ENCODE data around the gene NR3C2. TPM values are rescaled to one million over a fixed set of nuclear protein-coding genes. Genes with fewer than 3 reads are reported as not detected.

NR3C2 gene
- total and polyA plus RNA-seq, 10 of the 15 experiments (the other 5 are each of a cell fraction or from before 2014, with no cell fraction given): 0.05 to 0.11 (median 0.08) TPM; not detected in 4

DNA sequence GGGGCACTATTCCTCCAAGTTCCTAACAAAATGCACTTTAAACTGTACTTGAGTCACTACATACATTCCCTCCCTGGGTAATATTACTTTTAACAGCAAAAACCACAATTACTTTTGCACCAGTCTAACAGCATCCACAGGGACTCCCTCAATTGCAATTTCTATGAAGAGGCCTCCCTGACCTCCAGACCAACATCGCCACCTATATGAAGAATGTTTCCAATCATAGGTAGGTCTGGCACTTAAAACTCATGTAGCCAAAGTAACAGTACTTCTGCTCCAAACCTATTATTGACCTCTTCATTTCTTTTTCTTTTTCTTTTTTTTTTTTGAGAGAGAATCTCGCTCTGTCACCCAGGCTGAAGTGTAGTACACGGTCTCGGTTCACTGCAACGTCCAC lies 15.6 kb downstream of the NR3C2 start:
- TF ChIP-seq STAT1 (conservative IDR thresholded peaks at IDR 0.05) (no peak), KDM1A (IDR thresholded peaks at IDR 0.05; ENCODE audit: borderline replicate concordance) (no peak), SUZ12 (IDR thresholded peaks at IDR 0.05; ENCODE audit: unreplicated experiment) (no peak), POLR2AphosphoS5 (IDR thresholded peaks at IDR 0.05; ENCODE audit: low read length) (no peak), WRNIP1 (IDR thresholded peaks at IDR 0.05; ENCODE audit: borderline replicate concordance, low read depth, low read length) (no peak), RAD51 (IDR thresholded peaks at IDR 0.05) (no peak), CHD2 (IDR thresholded peaks at IDR 0.05; ENCODE audit: borderline replicate concordance, low read depth, low read length) (no peak), SIN3A (IDR thresholded peaks at IDR 0.05; ENCODE audit: low read depth, low read length) (no peak), RBBP5 (conservative IDR thresholded peaks at IDR 0.05) (no peak), CREM (IDR thresholded peaks at IDR 0.05; ENCODE audit: low read depth) (no peak), HDAC6 (IDR thresholded peaks at IDR 0.05; ENCODE audit: unreplicated experiment) (no peak), CREB1 (IDR thresholded peaks at IDR 0.05; ENCODE audit: low read depth) (no peak)
- TF ChIP-seq, protein P1, sequence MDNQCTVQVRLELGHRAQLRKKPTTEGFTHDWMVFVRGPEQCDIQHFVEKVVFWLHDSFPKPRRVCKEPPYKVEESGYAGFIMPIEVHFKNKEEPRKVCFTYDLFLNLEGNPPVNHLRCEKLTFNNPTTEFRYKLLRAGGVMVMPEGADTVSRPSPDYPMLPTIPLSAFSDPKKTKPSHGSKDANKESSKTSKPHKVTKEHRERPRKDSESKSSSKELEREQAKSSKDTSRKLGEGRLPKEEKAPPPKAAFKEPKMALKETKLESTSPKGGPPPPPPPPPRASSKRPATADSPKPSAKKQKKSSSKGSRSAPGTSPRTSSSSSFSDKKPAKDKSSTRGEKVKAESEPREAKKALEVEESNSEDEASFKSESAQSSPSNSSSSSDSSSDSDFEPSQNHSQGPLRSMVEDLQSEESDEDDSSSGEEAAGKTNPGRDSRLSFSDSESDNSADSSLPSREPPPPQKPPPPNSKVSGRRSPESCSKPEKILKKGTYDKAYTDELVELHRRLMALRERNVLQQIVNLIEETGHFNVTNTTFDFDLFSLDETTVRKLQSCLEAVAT (IDR thresholded peaks at IDR 0.05): no peak
- TF ChIP-seq, protein P2, sequence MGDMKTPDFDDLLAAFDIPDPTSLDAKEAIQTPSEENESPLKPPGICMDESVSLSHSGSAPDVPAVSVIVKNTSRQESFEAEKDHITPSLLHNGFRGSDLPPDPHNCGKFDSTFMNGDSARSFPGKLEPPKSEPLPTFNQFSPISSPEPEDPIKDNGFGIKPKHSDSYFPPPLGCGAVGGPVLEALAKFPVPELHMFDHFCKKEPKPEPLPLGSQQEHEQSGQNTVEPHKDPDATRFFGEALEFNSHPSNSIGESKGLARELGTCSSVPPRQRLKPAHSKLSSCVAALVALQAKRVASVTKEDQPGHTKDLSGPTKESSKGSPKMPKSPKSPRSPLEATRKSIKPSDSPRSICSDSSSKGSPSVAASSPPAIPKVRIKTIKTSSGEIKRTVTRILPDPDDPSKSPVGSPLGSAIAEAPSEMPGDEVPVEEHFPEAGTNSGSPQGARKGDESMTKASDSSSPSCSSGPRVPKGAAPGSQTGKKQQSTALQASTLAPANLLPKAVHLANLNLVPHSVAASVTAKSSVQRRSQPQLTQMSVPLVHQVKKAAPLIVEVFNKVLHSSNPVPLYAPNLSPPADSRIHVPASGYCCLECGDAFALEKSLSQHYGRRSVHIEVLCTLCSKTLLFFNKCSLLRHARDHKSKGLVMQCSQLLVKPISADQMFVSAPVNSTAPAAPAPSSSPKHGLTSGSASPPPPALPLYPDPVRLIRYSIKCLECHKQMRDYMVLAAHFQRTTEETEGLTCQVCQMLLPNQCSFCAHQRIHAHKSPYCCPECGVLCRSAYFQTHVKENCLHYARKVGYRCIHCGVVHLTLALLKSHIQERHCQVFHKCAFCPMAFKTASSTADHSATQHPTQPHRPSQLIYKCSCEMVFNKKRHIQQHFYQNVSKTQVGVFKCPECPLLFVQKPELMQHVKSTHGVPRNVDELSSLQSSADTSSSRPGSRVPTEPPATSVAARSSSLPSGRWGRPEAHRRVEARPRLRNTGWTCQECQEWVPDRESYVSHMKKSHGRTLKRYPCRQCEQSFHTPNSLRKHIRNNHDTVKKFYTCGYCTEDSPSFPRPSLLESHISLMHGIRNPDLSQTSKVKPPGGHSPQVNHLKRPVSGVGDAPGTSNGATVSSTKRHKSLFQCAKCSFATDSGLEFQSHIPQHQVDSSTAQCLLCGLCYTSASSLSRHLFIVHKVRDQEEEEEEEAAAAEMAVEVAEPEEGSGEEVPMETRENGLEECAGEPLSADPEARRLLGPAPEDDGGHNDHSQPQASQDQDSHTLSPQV (IDR thresholded peaks at IDR 0.05): no peak
- TF ChIP-seq, protein P3, sequence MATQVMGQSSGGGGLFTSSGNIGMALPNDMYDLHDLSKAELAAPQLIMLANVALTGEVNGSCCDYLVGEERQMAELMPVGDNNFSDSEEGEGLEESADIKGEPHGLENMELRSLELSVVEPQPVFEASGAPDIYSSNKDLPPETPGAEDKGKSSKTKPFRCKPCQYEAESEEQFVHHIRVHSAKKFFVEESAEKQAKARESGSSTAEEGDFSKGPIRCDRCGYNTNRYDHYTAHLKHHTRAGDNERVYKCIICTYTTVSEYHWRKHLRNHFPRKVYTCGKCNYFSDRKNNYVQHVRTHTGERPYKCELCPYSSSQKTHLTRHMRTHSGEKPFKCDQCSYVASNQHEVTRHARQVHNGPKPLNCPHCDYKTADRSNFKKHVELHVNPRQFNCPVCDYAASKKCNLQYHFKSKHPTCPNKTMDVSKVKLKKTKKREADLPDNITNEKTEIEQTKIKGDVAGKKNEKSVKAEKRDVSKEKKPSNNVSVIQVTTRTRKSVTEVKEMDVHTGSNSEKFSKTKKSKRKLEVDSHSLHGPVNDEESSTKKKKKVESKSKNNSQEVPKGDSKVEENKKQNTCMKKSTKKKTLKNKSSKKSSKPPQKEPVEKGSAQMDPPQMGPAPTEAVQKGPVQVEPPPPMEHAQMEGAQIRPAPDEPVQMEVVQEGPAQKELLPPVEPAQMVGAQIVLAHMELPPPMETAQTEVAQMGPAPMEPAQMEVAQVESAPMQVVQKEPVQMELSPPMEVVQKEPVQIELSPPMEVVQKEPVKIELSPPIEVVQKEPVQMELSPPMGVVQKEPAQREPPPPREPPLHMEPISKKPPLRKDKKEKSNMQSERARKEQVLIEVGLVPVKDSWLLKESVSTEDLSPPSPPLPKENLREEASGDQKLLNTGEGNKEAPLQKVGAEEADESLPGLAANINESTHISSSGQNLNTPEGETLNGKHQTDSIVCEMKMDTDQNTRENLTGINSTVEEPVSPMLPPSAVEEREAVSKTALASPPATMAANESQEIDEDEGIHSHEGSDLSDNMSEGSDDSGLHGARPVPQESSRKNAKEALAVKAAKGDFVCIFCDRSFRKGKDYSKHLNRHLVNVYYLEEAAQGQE (IDR thresholded peaks at IDR 0.05; ENCODE audit: low read depth, low read length): no peak
- TF ChIP-seq, protein P4, sequence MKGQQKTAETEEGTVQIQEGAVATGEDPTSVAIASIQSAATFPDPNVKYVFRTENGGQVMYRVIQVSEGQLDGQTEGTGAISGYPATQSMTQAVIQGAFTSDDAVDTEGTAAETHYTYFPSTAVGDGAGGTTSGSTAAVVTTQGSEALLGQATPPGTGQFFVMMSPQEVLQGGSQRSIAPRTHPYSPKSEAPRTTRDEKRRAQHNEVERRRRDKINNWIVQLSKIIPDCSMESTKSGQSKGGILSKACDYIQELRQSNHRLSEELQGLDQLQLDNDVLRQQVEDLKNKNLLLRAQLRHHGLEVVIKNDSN (IDR thresholded peaks at IDR 0.05; ENCODE audit: borderline replicate concordance, extremely low read length, insufficient read depth, low read depth, low read length): no peak
- CTCF ChIA-PET: no interaction called here
- in situ Hi-C loops (cut with MboI) (no loop called here), intact Hi-C loops (cut with micrococcal nuclease; ENCODE audit: unreplicated experiment) (no loop called here)
- SMC1A ChIA-PET (ENCODE audit: uncharacterized antibody, unreplicated experiment): interaction anchor here (0.9 kb wide), 1 partner anchor 24 kb away, joined by 4 read pairs; no protein-coding TSS in a partner anchor
- Histone ChIP-seq H4K20me1 (ENCODE audit: control insufficient read depth, insufficient read depth) (no peaks in the 10 kb centered on the region), H3K36me3 (ENCODE audit: control insufficient read depth in 2 of 2, insufficient read depth in 2 of 2, low read length in 1 of 2) (no peaks in the 10 kb centered on the region), H3K9ac (ENCODE audit: control insufficient read depth, insufficient read depth, low read length) (no peak overlapping the region), H3K79me2 (ENCODE audit: control insufficient read depth, insufficient read depth, low read length) (no peaks in the 10 kb centered on the region), H2AFZ (ENCODE audit: control insufficient read depth, low read depth, low read length) (no peak overlapping the region), H3K4me2 (ENCODE audit: control insufficient read depth, insufficient read depth) (no peak overlapping the region), H3K27ac (ENCODE audit: control insufficient read depth, insufficient read depth) (no peak overlapping the region), H3K4me3 (no peak overlapping the region), H3K27me3 (replicated peaks in 1 of 2; ENCODE audit: control insufficient read depth in 2 of 2, insufficient read depth in 2 of 2, low read length in 1 of 2) (no peaks in the 10 kb centered on the region), H3K4me1 (ENCODE audit: control insufficient read depth, insufficient read depth, low read length) (no peaks in the 10 kb centered on the region), H3K9me3 (replicated peaks; ENCODE audit: control insufficient read depth, insufficient read depth, low read length) (no peaks in the 10 kb centered on the region)
- no TSS peak for BruUV-seq (replicated peaks)
- RAD21 ChIA-PET (ENCODE audit: unreplicated experiment): no interaction called here
- no peak for FAIRE-seq
- ATAC-seq: no peak
- 18% methylated on average over 5 of the region's 5 CpGs for WGBS (ENCODE audit: insufficient coverage, insufficient replicate concordance, low lambda C conversion rate, missing lambda C conversion rate)
- POLR2A ChIA-PET: no interaction called here
- DNase-seq (ENCODE audit: low read depth, low spot score): no peak
